HepG2 (cell line): ENCODE data around the gene VDR. TPM values are rescaled to one million over a fixed set of nuclear protein-coding genes. Genes with fewer than 3 reads are reported as not detected.

ENCODE experiments used
- ATAC-seq: fragments of 200-7000 bp; cut with Tn5 transposase; 3 replicates; pipeline ENCODE4 v1.9.1; 2020; ENCODE audit warnings: mild to moderate bottlenecking, moderate library complexity
- BruUV-seq: library from RNA; stranded (reverse); fragments of 400-500 nt; replicated peaks from 2 replicates; lab custom pipeline; 2021; lab: Mats Ljungman, UMichigan
- CTCF ChIA-PET: fragments of 300-600 bp; formaldehyde crosslinking; extraction: SDS; loops from one replicate; lab custom pipeline; 2021; ENCODE audit warnings: low total read pairs, inconsistent platforms, low intra/inter-chr PET ratio; lab: Yijun Ruan, JAX
- POLR2A ChIA-PET: fragments of 350-600 bp; sonication (Branson Sonifier 250); formaldehyde crosslinking; loops from one replicate; lab custom pipeline; 2020; ENCODE audit warnings: antibody characterized with exemption, inconsistent platforms; lab: Yijun Ruan, JAX
- DNase-seq: peaks from one replicate; pipeline ENCODE4 v3.0.0-alpha.2; 2015; ENCODE audit warnings: low spot score
- FAIRE-seq: peaks from 3 replicates; lab custom pipeline; 2011; peaks lifted over from hg19 to GRCh38; lab: Jason Lieb, UNC
- H2AFZ ChIP-seq: one replicate; pipeline ENCODE4 v1.6.1; 2011; ENCODE audit warnings: low read length, inconsistent platforms
- H3K27ac ChIP-seq: fragments of 300-600 bp; 3 replicates; pipeline ENCODE4 v1.8.0; 2011; ENCODE audit warnings: mixed run types, mild to moderate bottlenecking, mixed read lengths, low read length, inconsistent platforms; ENCODE audit not compliant: insufficient read depth; ENCODE audit errors: extremely low read length
- H3K27me3 ChIP-seq, 2 experiments: fragments of 200-600 bp in 1 of 2; 2 replicates in 1 of 2; 3 replicates in 1 of 2; pipeline versions ENCODE4 v1.6.0 to v1.8.0; 2011; ENCODE audit warnings: low read length in 2 of 2, mild to moderate bottlenecking in 2 of 2, moderate library complexity in 2 of 2, inconsistent platforms in 1 of 2; ENCODE audit not compliant: insufficient read depth in 2 of 2, control insufficient read depth in 1 of 2
- H3K36me3 ChIP-seq, 2 experiments: fragments of 200-600 bp in 1 of 2; replicated peaks in 1 of 2; 2 replicates in 1 of 2; 3 replicates in 1 of 2; pipeline versions ENCODE4 v1.5.1 to v1.8.0; 2011; ENCODE audit warnings: low read length in 2 of 2, inconsistent platforms in 1 of 2; ENCODE audit not compliant: insufficient read depth in 2 of 2, control insufficient read depth in 1 of 2
- H3K4me1 ChIP-seq: 2 replicates; pipeline ENCODE4 v1.5.1; 2012; ENCODE audit warnings: low read length, inconsistent platforms; ENCODE audit not compliant: insufficient read depth
- H3K4me2 ChIP-seq: 2 replicates; pipeline ENCODE4 v1.6.0; 2011; ENCODE audit warnings: low read depth, low read length, inconsistent platforms
- H3K4me3 ChIP-seq, 3 experiments: fragments of 200-600 bp in 1 of 3; sonication (generic), shearing (Covaris generic) in 1 of 3; replicated peaks in 1 of 3; 2 replicates each; pipeline ENCODE4 v1.5.1; 2011 to 2016; ENCODE audit warnings: low read length in 3 of 3, inconsistent platforms in 2 of 3, low read depth in 2 of 3, mild to moderate bottlenecking in 2 of 3, control low read depth in 1 of 3, mixed read lengths in 1 of 3; ENCODE audit not compliant: insufficient read depth in 1 of 3
- H3K79me2 ChIP-seq: one replicate; pipeline ENCODE4 v1.6.1; 2011; ENCODE audit warnings: low read length, inconsistent platforms; ENCODE audit not compliant: insufficient read depth
- H3K9ac ChIP-seq: 2 replicates; pipeline ENCODE4 v1.6.0; 2011; ENCODE audit warnings: mild to moderate bottlenecking, low read depth, low read length, inconsistent platforms; ENCODE audit not compliant: insufficient read depth
- H3K9me3 ChIP-seq: 2 replicates; pipeline ENCODE4 v1.5.1; 2012; ENCODE audit warnings: mild to moderate bottlenecking, low read length
- H4K20me1 ChIP-seq: 2 replicates; pipeline ENCODE4 v1.6.0; 2011; ENCODE audit warnings: inconsistent platforms, mild to moderate bottlenecking, low read length, moderate library complexity; ENCODE audit not compliant: insufficient read depth
- EED ChIP-seq: sonication (generic); formaldehyde crosslinking; IDR thresholded peaks from 2 replicates; pipeline ENCODE4 v1.5.0; 2020; ENCODE audit warnings: mild to moderate bottlenecking, missing genetic modification reagents
- HNF4A ChIP-seq: sonication (generic); formaldehyde crosslinking; IDR thresholded peaks from 2 replicates; pipeline ENCODE4 v1.4.0; 2020; ENCODE audit warnings: missing genetic modification reagents
- HNRNPLL ChIP-seq: fragments of 200-400 bp; formaldehyde crosslinking; IDR thresholded peaks from 2 replicates; pipeline ENCODE4 v1.6.1; 2017; ENCODE audit warnings: mild to moderate bottlenecking, low read depth, low read length; ENCODE audit not compliant: poor library complexity, severe bottlenecking
- IRF2 ChIP-seq: IDR thresholded peaks from 2 replicates; pipeline ENCODE4 v1.6.1; 2018; ENCODE audit warnings: missing genetic modification reagents, missing compliant biosample characterization
- JARID2 ChIP-seq: sonication (generic); formaldehyde crosslinking; IDR thresholded peaks from 2 replicates; pipeline ENCODE4 v1.8.1; 2023; ENCODE audit warnings: missing genetic modification reagents, inconsistent platforms; ENCODE audit not compliant: insufficient replicate concordance
- KAT7 ChIP-seq: IDR thresholded peaks from 2 replicates; pipeline ENCODE4 v1.6.1; 2018; ENCODE audit warnings: borderline replicate concordance, missing compliant biosample characterization
- MED8 ChIP-seq: sonication (generic); formaldehyde crosslinking; IDR thresholded peaks from 2 replicates; pipeline ENCODE4 v1.8.1; 2023; ENCODE audit warnings: mild to moderate bottlenecking, missing genetic modification reagents; ENCODE audit not compliant: insufficient replicate concordance
- MEIS2 ChIP-seq: sonication (generic); formaldehyde crosslinking; IDR thresholded peaks from 2 replicates; pipeline ENCODE4 v1.9.0; 2021; ENCODE audit warnings: mild to moderate bottlenecking, missing genetic modification reagents
- NFRKB ChIP-seq: fragments of 450-650 bp; IDR thresholded peaks from 2 replicates; pipeline ENCODE4 v1.6.1; 2017
- RBAK ChIP-seq: sonication (generic); formaldehyde crosslinking; IDR thresholded peaks from 2 replicates; pipeline ENCODE4 v1.5.1; 2020; ENCODE audit warnings: mild to moderate bottlenecking, missing genetic modification reagents
- SOX13 ChIP-seq, 3 experiments: fragments of 450-650 bp in 1 of 3; sonication (generic) in 1 of 3; formaldehyde crosslinking in 1 of 3; IDR thresholded peaks in 2 of 3; conservative IDR thresholded peaks in 1 of 3; 2 replicates each; pipeline versions ENCODE4 v1.5.0 to v1.6.1; 2016 to 2020; ENCODE audit warnings: antibody characterized with exemption in 1 of 3, mild to moderate bottlenecking in 1 of 3, missing compliant biosample characterization in 1 of 3, missing genetic modification reagents in 1 of 3, moderate library complexity in 1 of 3
- SRSF4 ChIP-seq: fragments of 200-400 bp; formaldehyde crosslinking; IDR thresholded peaks from one replicate; pipeline ENCODE4 v1.6.1; 2018; ENCODE audit warnings: mild to moderate bottlenecking, low read depth, low read length, moderate library complexity; ENCODE audit not compliant: poor library complexity, severe bottlenecking
- TMF1 ChIP-seq: sonication (generic); formaldehyde crosslinking; IDR thresholded peaks from 2 replicates; pipeline ENCODE4 v1.8.1; 2022; ENCODE audit warnings: low read depth, missing genetic modification reagents
- ZBTB3 ChIP-seq: sonication (generic); formaldehyde crosslinking; IDR thresholded peaks from 2 replicates; pipeline ENCODE4 v1.4.0; 2020; ENCODE audit warnings: low read depth, mild to moderate bottlenecking, moderate library complexity, missing genetic modification reagents, borderline replicate concordance
- ZFX ChIP-seq: sonication (generic); formaldehyde crosslinking; IDR thresholded peaks from 2 replicates; pipeline ENCODE4 v1.4.0; 2020; ENCODE audit warnings: mild to moderate bottlenecking, low read depth, missing genetic modification reagents, moderate library complexity
- ZNF101 ChIP-seq: sonication (generic); formaldehyde crosslinking; IDR thresholded peaks from 2 replicates; pipeline ENCODE4 v1.4.0; 2020; ENCODE audit warnings: mild to moderate bottlenecking, low read depth, missing genetic modification reagents, borderline replicate concordance
- ZNF350 ChIP-seq: sonication (generic); formaldehyde crosslinking; IDR thresholded peaks from 2 replicates; pipeline ENCODE4 v1.4.0; 2020; ENCODE audit warnings: mild to moderate bottlenecking, low read depth, missing genetic modification reagents, borderline replicate concordance
- ZNF607 ChIP-seq: sonication (generic); formaldehyde crosslinking; IDR thresholded peaks from 2 replicates; pipeline ENCODE4 v1.5.1; 2020; ENCODE audit warnings: missing genetic modification reagents, mild to moderate bottlenecking, borderline replicate concordance
- ZNF670 ChIP-seq: sonication (generic); formaldehyde crosslinking; IDR thresholded peaks from 2 replicates; pipeline ENCODE4 v1.8.0; 2022; ENCODE audit warnings: mild to moderate bottlenecking, missing genetic modification reagents, borderline replicate concordance
- ZNF850 ChIP-seq: sonication (generic); formaldehyde crosslinking; conservative IDR thresholded peaks from 2 replicates; pipeline ENCODE4 v1.9.0; 2021; ENCODE audit warnings: mild to moderate bottlenecking, missing genetic modification reagents
- ZSCAN12 ChIP-seq: sonication (generic); formaldehyde crosslinking; IDR thresholded peaks from 2 replicates; pipeline ENCODE4 v1.9.0; 2021; ENCODE audit warnings: mild to moderate bottlenecking, missing genetic modification reagents
- WGBS: methylation state at CpG from one replicate; pipeline ENCODE4 v1.1.6; 2017; ENCODE audit warnings: low lambda C conversion rate; 5-methylcytosine and 5-hydroxymethylcytosine counted together
- in situ Hi-C: cut with HindIII; loops from 2 replicates; pipeline ENCODE4 v1.10.0; 2017; ENCODE audit warnings: low pct_unique_long_range_greater_than_20kb; ENCODE audit not compliant: extremely low pct_ligation_motif_present
- intact Hi-C: fragments of 100-400 bp; cut with micrococcal nuclease; formaldehyde crosslinking; loops from one replicate; pipeline ENCODE4 v1.10.0; 2022; ENCODE audit not compliant: unreplicated experiment
- polyA plus RNA-seq, 8 experiments: library from polyadenylated mRNA; depleted of rRNA in 3 of 8; stranded (reverse) in 7 of 8; unstranded in 1 of 8; fragments of >200 nt; fragmentation: Illumina TruSeq in 4 of 8; extraction: Trizol in 4 of 8; gene quantifications; 2 replicates each; pipeline versions ENCODE4 v1.2.1 to v1.2.3, GENCODE V29; 2011 to 2016; ENCODE audit warnings: low read depth in 4 of 8, missing spikeins in 1 of 8, mixed read lengths in 1 of 8; ENCODE audit not compliant: insufficient read depth in 1 of 8
- total RNA-seq, 5 experiments: library from RNA; depleted of rRNA; stranded (reverse); fragments of >200 nt; fragmentation: Illumina TruSeq; extraction: Trizol; gene quantifications; 2 replicates each; pipeline ENCODE4 v1.2.3, GENCODE V29; 2016; ENCODE audit warnings: low read depth in 1 of 5
- TF ChIP-seq, protein P1 (sequence below): sonication (generic); formaldehyde crosslinking; IDR thresholded peaks from 2 replicates; pipeline ENCODE4 v1.4.0; 2020; ENCODE audit warnings: missing genetic modification reagents

VDR gene
- total and polyA plus RNA-seq, 2 of the 13 experiments (the other 11 are each of a cell fraction or from before 2014, with no cell fraction given) = 0.08 to 0.33 TPM

DNA sequence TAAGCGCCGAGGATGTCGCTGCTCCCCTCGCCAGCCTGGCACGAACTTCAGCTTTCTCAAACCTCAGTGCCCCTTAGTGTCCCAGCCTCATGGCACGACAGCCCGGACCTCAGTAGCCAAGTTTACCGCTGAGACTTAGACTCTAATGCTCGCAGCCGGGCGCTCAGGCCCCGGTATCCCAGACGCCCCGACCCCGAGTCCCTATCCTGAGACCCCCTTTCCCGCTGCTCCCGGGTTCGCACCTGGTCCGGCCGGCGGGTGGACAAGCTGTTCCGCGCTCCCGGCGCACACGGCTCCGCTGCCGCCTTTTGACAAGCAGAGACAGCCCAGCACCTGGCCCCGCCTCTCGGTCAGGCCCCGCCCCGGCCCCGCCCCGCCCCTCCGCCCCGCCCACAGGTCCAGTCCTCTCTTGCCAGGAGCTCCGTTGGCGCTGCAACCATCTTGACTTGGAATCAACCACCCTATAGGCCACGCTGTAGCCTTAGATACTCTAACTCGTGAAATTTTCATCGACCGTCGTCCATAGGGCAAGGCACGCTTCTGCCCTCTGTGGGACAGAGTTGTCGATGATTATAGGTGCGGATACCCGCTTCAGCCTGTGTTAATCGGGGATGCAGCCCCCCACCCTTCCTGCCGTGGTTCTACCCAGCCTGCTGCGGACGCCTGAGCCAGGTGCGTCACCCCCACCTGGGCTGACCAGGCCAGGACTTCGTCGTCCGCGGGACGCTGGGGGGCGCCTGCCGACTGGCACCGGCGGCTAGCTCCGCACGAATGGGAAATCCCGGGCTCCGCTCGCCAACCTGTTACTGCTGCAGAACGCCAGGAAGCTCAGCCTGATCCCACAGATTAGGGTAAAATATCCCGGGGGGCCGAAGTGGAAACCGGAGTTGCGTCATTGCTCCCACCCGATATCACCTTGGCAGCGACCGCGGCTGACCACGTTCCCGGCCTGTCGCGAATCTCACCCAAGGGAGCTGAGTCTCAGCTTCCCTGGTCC lies at the start of gene VDR (continued):
- no peak for TF ChIP-seq MEIS2
- no peak for TF ChIP-seq KAT7 (CRISPR knock-in tag)
- TF ChIP-seq ZFX (CRISPR knock-in tag) = peak; percentile 34; the same call in 1 of the 2 replicates
- no peak for TF ChIP-seq ZNF350 (CRISPR knock-in tag)
- no peak for TF ChIP-seq MED8
- TF ChIP-seq HNRNPLL = peak; percentile 46
- TF ChIP-seq ZBTB3 (CRISPR knock-in tag) = no peak
- no peak for TF ChIP-seq HNF4A (CRISPR knock-in tag)
- no peak for TF ChIP-seq NFRKB
- TF ChIP-seq ZNF607 (CRISPR knock-in tag) = no peak

- WGBS = 67% methylated on average over 1 of the region's 8 CpGs
- ATAC-seq = no peak
- H4K20me1 ChIP-seq = no peaks in the 10 kb centered on the region
- peaks cover 36% of the 10 kb centered on the region for H3K4me1 ChIP-seq
- no peak for DNase-seq
- intact Hi-C loops (no loop called here), in situ Hi-C loops (loop anchor here (5.0 kb wide), 1 partner anchor 52 kb away; the partner anchor contains the start of gene VDR)
- H3K9me3 ChIP-seq = peaks cover 12% of the 10 kb centered on the region; the same call in 1 of the 2 replicates
- H3K36me3 ChIP-seq = no peaks in the 10 kb centered on the region
- no peak for FAIRE-seq
- H3K9ac ChIP-seq = no peak overlapping the region
- BruUV-seq = no TSS peak
- H3K79me2 ChIP-seq = no peaks in the 10 kb centered on the region
- H3K27me3 ChIP-seq = peaks cover 1 to 29% of the 10 kb centered on the region in 2 experiments; a peak in 3 of 5 replicates
- CTCF ChIA-PET = no interaction called here
- POLR2A ChIA-PET = no interaction called here
- no peak overlapping the region for H3K27ac ChIP-seq
- no peak overlapping the region for H3K4me3 ChIP-seq
- no peak overlapping the region for H2AFZ ChIP-seq
- H3K4me2 ChIP-seq = no peak overlapping the region
- TF ChIP-seq TMF1 (CRISPR knock-in tag) (no peak), ZNF101 (CRISPR knock-in tag) (no peak), ZSCAN12 (no peak), ZNF670 (no peak), SOX13 (IDR thresholded peaks at IDR 0.05) (no peak), SOX13 (CRISPR knock-in tag; conservative IDR thresholded peaks at IDR 0.05 in 1 of 2, IDR thresholded peaks at IDR 0.05 in 1 of 2) (no peak), EED (CRISPR knock-in tag) (no peak), IRF2 (CRISPR knock-in tag) (no peak), RBAK (no peak), ZNF850 (CRISPR knock-in tag) (no peak), JARID2 (no peak), SRSF4 (no peak)
- TF ChIP-seq, protein P1, sequence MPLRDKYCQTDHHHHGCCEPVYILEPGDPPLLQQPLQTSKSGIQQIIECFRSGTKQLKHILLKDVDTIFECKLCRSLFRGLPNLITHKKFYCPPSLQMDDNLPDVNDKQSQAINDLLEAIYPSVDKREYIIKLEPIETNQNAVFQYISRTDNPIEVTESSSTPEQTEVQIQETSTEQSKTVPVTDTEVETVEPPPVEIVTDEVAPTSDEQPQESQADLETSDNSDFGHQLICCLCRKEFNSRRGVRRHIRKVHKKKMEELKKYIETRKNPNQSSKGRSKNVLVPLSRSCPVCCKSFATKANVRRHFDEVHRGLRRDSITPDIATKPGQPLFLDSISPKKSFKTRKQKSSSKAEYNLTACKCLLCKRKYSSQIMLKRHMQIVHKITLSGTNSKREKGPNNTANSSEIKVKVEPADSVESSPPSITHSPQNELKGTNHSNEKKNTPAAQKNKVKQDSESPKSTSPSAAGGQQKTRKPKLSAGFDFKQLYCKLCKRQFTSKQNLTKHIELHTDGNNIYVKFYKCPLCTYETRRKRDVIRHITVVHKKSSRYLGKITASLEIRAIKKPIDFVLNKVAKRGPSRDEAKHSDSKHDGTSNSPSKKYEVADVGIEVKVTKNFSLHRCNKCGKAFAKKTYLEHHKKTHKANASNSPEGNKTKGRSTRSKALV (CRISPR knock-in tag) = no peak
Measured at GRCh38 chr12:47954058-47954457, 49.3 kb upstream of the VDR start.
